Head of caudate nucleus (tissue), 42 donors: ENCODE results near the gene YBX1.
A peak's percentile ranks its signal among the peaks of the same experiment; 100 is the strongest.

Experiments used
- DNase-seq, 42 donors: peaks; one replicate each; pipeline versions ENCODE4 v3.0.0 to v3.0.0-alpha.2; 2020 to 2021; ENCODE audit warnings: mixed read lengths in 7 of 42
- intact Hi-C: fragments of 100-400 bp; cut with DNase I; formaldehyde crosslinking; loops from one replicate; pipeline ENCODE4 v1.15.0; 2022

Gene YBX1

DNA sequence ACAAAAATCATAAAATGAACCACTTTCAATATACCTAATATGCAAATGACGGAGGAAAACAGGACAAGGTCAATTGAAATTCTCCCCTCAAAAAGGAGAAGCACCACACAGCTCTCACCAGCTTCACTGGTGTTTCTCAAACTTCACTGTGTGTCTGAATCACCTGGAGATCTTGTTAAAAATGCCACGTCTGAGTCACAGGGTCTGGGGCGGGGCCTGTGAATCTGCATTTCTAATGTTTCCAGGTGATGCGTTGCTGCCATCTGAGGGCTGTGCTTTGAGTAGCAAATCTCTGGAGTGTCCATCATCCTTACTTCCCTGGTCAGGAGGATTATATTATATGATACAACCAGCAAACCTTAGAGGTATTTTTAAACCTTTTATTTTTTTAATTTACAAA lies 48.8 kb downstream of the YBX1 start:
- intact Hi-C loops, result no loop called here
- DNase-seq, result peak in 2 of 42 donors; percentile 1 to 9

GRCh38 chr1:42731585-42731984 lies 49.4 kb downstream of the YBX1 start:
- intact Hi-C loops, result no loop called here
- peak in 2 of 42 donors; percentile 2 to 16 for DNase-seq

DNA sequence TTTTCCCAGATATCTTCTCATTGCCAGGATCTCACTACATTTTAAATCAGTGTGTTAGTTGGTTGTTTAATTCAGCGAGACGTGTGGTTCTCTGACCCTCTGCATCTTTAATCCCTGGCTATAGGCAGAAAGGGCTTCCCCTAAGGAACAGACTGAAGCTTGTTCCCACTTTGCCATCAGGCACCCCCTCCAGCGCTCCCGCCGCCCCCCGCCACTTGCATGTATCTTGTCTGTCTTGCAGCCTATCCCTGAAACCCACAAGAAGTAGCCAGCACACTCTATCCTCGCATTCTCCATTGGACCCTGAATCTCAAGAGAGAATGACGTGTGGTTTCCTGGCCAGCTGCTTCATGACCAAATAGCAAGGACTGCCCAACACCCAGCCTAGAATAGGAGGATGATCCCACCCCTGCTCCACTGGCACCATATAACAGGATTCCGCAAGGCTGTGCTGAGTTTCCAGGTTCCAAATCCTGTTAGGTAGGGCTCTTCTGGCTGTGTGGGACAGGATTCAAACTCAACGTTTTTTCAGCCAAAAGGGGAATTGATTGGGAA lies 50.0 kb downstream of the YBX1 start:
- peak in 2 of 42 donors; percentile 19 to 21 for DNase-seq
- intact Hi-C loops, result no loop called here

DNA sequence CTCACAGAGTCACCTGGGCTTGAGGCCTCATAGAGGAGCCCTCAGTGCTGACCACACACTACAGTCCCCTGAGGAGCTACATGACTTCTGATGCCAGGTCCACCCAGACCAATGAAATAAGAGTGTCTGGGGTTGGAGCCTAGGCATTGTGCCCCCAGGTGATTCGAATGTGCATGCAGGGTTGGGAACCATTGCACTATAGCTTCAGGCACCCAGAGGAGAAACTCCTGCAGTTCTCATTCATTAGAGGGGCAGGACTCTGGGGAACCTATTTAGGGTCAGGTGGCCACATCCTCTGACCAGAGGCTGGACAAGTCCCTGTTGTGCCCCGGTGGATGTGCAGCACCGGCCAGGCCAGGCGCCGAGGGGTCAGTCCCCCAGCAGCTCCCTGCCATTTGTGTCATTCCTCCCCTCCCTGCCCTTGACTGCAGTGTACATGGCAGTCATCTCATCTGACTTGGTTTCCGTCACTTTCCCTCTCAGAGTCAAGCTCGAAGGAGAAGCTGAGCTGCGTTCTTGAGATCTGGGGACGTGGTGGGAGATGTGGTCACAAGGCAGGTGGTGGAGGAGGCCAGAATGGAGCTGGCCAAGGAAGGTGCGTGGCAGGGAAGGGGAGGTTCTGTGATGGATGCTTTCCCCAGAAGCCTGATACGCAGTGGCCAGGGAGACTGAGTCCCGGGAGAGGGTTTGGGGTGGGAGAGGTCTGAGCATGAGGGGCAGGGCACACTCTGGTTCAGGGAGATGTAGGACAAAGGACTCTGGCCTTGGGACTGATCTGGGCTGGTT lies 51.4 kb downstream of the YBX1 start:
- peak in 3 of 42 donors; percentile 3 to 25 (median 23) for DNase-seq
- intact Hi-C loops, result no loop called here

DNA sequence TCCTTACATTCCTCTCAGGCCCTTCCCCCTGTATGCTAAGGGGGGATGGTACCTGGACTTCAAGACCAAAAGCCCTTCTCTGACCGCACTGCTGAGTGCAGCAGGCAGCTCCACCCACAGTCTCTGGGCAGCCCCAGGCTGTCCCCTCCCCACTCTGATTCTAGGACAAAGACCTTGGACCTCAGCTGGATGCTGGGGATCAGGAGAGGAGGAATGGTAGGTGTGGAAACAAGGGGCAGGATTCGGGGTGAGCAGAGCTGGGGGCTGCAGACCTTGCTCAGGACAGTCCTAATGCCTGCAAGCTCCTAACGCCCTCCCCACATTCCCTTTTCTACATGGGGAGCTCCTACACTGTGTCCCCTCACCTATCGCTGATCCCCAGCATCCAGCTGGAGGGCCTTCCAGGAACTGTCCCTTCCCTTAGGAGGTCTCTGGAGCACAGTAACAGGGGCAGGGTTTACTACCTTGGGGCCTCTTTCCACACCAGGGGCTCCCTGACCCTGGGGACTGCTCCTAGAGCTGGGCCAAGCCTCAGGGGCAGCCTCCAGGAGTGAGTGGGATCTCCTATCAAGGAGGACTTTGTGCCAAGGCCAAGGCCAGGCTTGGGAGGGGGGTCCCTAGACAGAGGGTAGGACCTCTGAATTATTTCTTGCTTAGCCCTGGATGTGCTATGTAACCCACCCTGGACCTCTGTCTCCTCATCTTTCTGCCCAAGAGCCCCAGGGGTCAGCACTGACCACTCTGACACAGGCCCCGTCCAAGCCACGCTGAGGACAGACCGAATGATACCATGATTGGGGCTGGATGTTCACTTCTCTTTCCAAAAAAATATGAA lies 52.2 kb downstream of the YBX1 start:
- intact Hi-C loops, result no loop called here
- peak in 3 of 42 donors; percentile 1 to 13 (median 9) for DNase-seq

DNA sequence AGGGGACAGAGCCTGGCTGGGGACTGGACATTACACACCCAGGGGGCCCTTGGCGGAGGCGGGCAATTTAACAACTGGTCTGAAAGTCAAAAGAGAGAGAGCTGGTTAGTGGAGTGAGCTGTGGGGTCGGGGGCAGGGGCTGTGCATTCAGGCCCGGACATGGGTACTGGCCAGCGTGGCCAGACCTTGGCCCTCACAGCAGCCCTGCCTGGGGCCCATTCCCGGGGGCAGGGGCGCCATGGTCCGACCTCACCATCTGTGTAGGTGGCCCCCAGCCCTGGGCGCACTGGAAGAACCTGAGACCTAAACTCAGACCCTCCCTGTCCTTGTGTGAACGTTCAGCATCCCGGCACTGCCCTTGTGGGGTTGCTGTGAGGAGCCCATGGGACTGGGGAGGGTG lies 52.8 kb downstream of the YBX1 start:
- peak in 2 of 42 donors; percentile 0 to 23 for DNase-seq
- intact Hi-C loops, result no loop called here

DNA sequence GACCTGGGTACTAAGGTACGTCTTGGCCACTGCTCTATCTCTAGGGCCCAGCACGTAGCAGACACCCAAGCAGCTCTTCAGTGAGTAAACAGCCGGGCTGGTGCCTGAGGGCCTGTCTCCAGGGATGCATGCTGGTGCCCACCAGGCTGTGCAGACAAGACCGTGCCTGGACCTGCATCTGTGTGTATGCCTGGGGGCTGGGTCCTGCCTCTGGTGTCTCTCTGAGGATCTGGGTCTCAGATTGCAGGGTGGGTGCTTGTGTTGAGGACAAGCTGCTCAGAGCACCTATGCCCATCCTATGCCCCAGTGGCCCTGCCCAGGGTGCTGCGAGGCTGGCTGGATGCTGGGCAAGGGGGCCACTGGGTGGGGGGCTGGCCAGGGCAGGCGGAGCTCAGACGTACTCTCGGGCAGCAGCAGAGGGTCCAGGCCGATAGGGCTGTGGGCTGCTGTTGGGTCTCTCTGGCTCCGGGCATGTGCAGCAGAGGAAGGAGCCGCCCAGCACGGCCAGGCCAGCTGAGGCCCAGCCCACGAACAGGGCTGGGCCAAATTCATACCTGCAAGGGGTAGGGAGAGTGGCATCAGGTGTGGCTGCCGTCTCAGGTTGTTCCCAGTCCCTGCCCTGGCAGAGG lies 53.4 kb downstream of the YBX1 start:
- intact Hi-C loops, result no loop called here
- peak in 2 of 42 donors; percentile 6 to 26 for DNase-seq

GRCh38 chr1:42736152-42736551 lies 53.9 kb downstream of the YBX1 start:
- peak in 2 of 42 donors; percentile 2 to 25 for DNase-seq

DNA sequence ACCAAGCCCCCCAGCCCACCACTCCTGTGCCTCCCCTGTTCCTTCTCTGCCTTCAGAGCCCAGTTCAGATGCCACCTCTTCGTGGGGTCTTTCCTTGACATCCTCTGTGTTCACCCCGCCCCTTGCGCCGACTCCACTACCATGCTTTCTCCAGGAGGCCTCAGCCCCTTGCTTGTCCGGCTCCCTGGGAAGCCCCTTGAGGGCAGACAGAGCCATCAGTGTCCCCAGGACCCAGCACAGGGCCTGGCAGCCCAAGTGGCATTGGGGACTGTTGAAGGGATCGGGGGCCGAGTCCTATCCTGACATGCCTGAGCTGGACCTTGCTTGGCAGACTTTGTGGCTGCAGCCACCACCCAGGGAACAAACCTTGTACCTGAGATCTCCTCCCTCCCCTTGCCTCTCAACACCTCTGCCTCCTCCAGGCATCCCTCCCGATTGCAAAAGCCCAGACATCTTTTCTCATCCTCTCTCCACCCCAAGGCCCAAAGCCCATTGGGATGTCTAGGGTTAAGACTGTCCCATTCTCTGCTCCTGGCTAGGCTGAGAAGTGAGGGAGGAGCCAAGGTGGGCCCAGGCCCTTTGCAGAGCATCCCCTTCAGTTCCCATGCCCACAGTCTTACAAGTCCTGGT lies 54.5 kb downstream of the YBX1 start:
- intact Hi-C loops, result no loop called here

More at GRCh38 chr1:42736152-42736551, 53.9 kb downstream of the YBX1 start:
- intact Hi-C loops, result no loop called here

DNA sequence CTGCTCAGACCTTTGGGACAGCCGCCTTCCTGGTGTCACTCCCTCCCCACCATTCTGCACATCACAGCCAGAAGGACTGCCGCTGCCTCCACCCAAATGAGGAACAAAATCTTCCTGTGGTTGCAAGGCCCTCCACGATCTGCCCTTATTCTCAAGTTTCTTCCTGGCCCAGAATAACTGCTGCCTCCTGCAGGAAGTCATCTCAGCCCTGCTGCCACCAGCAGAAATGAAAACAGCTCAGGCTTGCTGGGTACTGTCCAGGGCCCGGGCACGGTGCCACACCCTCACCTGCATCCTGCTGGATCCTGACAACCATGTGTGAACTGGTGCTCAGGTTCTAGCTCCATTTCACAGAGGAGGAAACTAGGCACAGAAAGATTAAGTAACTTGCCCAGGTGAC lies 55.0 kb downstream of the YBX1 start:
- intact Hi-C loops, result no loop called here
- peak in 17 of 42 donors; percentile 7 to 46 (median 21) for DNase-seq

More for the DNA sequence above, 54.5 kb downstream of the YBX1 start:
- DNase-seq, result peak in 2 of 42 donors; percentile 3 to 21

GRCh38 chr1:42737986-42738677 lies 55.9 kb downstream of the YBX1 start:
- peak in 1 of 42 donors; percentile 38 for DNase-seq
- intact Hi-C loops, result no loop called here

- DNase-seq, result no peak
- intact Hi-C loops, result no loop called here
Measured at GRCh38 chr1:42738678-42739226, 56.5 kb downstream of the YBX1 start.

GRCh38 chr1:42739753-42740700 lies 57.8 kb downstream of the YBX1 start, which contains the start of gene CLDN19:
Gene CLDN19 (minus strand): TSS chr1:42740236. CDS start chr1:42740063, 173 bp downstream.
- intact Hi-C loops, result loop anchor here (10.0 kb wide), 1 partner anchor 155 kb away; no protein-coding TSS in a partner anchor
- DNase-seq, result no peak

GRCh38 chr1:42740851-42741580 lies 58.8 kb downstream of the YBX1 start:
- intact Hi-C loops, result loop anchor here (10.0 kb wide), 1 partner anchor 156 kb away; no protein-coding TSS in a partner anchor
- peak in 12 of 42 donors; percentile 20 to 61 (median 36) for DNase-seq

DNA sequence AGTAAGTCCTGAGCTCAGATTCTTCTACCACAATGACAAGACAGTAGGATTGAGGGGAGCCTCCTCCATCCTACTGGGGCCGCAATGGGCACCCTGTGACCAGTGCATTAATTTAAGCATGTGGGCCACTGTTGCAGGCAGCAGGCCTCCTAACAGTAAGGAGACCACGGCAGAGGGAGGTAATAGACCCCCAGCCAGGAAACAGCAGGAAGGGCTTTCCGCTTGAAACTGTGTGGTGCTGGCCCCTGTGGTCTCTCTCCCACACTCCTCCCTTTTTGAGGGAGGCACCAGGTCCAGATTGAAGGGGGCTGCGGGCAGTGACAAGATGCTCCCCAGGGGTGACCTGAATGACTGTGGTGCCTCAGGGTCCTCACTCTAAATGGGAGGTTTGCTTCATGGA lies 59.5 kb downstream of the YBX1 start:
- no peak for DNase-seq
- intact Hi-C loops, result loop anchor here (10.0 kb wide), 1 partner anchor 157 kb away; no protein-coding TSS in a partner anchor

DNA sequence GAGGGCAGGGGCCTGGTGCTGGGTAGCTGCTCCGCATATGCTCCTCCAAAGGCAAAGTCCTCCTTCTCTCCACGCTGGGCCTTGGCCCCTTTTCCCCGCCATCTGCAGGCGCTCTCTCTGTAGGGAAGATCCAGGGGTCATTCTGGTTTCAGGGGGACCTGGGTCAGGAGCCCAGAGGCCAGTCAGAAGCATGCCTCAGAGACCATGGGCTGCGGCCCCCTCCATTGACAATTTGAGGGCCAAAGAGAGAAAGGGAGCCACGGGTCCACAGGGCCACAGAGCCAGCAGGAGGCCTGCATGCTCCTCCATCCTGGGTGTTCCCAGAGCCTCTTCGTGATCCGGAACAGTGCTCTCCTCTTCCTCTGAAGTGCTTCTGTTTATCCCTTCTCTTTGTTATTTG lies 59.9 kb downstream of the YBX1 start:
- DNase-seq, result no peak
- intact Hi-C loops, result loop anchor here (10.0 kb wide), 1 partner anchor 157 kb away; no protein-coding TSS in a partner anchor
